ENCODE measurements around the gene STX17.
"Not testable (repeated sequence)": the region's sequence is repeated elsewhere in the genome, so short reads cannot be mapped to it uniquely, and the experiment has no call there.

STX17 gene

GRCh38 chr9:99906403-99907207, at the start of gene STX17:
TSS of gene STX17 (plus strand) at chr9:99906654. CDS start at chr9:99915240, 8,586 bp downstream.
- peak; percentile 30 for DNase-seq (ENCODE audit: low read depth)

- not testable (repeated sequence) for DNase-seq (ENCODE audit: low read depth)
These were observed 48.9 kb upstream of the STX17 start for GRCh38 chr9:99857576-99857975.

- no peak for DNase-seq (ENCODE audit: low read depth)
These were observed 48.4 kb upstream of the STX17 start for GRCh38 chr9:99858087-99858486.

GRCh38 chr9:99859243-99859980, 47.0 kb upstream of the STX17 start:
- no peak for DNase-seq (ENCODE audit: low read depth)

GRCh38 chr9:99860266-99860665, 46.2 kb upstream of the STX17 start:
- DNase-seq (ENCODE audit: low read depth) = no peak

GRCh38 chr9:99863955-99864354, 42.5 kb upstream of the STX17 start:
- no peak for DNase-seq (ENCODE audit: low read depth)

GRCh38 chr9:99866398-99866797, 40.1 kb upstream of the STX17 start:
- no peak for DNase-seq (ENCODE audit: low read depth)

- no peak for DNase-seq (ENCODE audit: low read depth)
These were observed 38.9 kb upstream of the STX17 start for GRCh38 chr9:99867536-99867935.

- no peak for DNase-seq (ENCODE audit: low read depth)
These were observed 38.5 kb upstream of the STX17 start for GRCh38 chr9:99867968-99868367.

- no peak for DNase-seq (ENCODE audit: low read depth)
These were observed 37.6 kb upstream of the STX17 start for GRCh38 chr9:99868845-99869244.

- no peak for DNase-seq (ENCODE audit: low read depth)
These were observed 36.3 kb upstream of the STX17 start for GRCh38 chr9:99870126-99870525.

- DNase-seq (ENCODE audit: low read depth) = no peak
These were observed 32.9 kb upstream of the STX17 start for GRCh38 chr9:99873531-99873930.

- DNase-seq (ENCODE audit: low read depth) = no peak
These were observed 32.4 kb upstream of the STX17 start for GRCh38 chr9:99873943-99874584.

- DNase-seq (ENCODE audit: low read depth) = no peak
These were observed 30.3 kb upstream of the STX17 start for GRCh38 chr9:99876190-99876589.

GRCh38 chr9:99878651-99879050, 27.8 kb upstream of the STX17 start:
- no peak for DNase-seq (ENCODE audit: low read depth)

GRCh38 chr9:99881769-99882168, 24.7 kb upstream of the STX17 start:
- DNase-seq (ENCODE audit: low read depth) = no peak

GRCh38 chr9:99885747-99886146, 20.7 kb upstream of the STX17 start:
- no peak for DNase-seq (ENCODE audit: low read depth)

GRCh38 chr9:99889120-99889519, 17.3 kb upstream of the STX17 start:
- DNase-seq (ENCODE audit: low read depth) = no peak

GRCh38 chr9:99894826-99895225, 11.6 kb upstream of the STX17 start:
- no peak for DNase-seq (ENCODE audit: low read depth)

- DNase-seq (ENCODE audit: low read depth) = no peak
These were observed 10.9 kb upstream of the STX17 start for GRCh38 chr9:99895510-99895909.

GRCh38 chr9:99896119-99896518, 10.3 kb upstream of the STX17 start:
- DNase-seq (ENCODE audit: low read depth) = no peak

- DNase-seq (ENCODE audit: low read depth) = no peak
These were observed 3.1 kb upstream of the STX17 start for GRCh38 chr9:99903393-99903792.

GRCh38 chr9:99905833-99906402, 536 bp upstream of the STX17 start:
- no peak for DNase-seq (ENCODE audit: low read depth)
